Panc1 (cell line): ENCODE data around the gene CST1.

ENCODE experiments used
- CTCF ChIP-seq: fragments of 450-650 bp; IDR thresholded peaks from 2 replicates; pipeline ENCODE4 v1.5.1; 2017; ENCODE audit warnings: mild to moderate bottlenecking
- POLR2AphosphoS5 ChIP-seq: IDR thresholded peaks from 2 replicates; pipeline ENCODE4 v1.6.1; 2012; ENCODE audit warnings: mild to moderate bottlenecking, low read depth, low read length, moderate library complexity

- TF ChIP-seq CTCF (no peak), POLR2AphosphoS5 (no peak)
Observed at GRCh38 chr20:23766531-23766930, 15.8 kb upstream of the CST1 start.
